GM23248 (cell line): ENCODE measurements around the gene INTS4. TPM values are rescaled to one million over a fixed set of nuclear protein-coding genes. Genes with fewer than 3 reads are reported as not detected.
"Not testable (repeated sequence)": the region's sequence is repeated elsewhere in the genome, so short reads cannot be mapped to it uniquely, and the experiment has no call there.

Experiments
- DNase-seq: peaks from one replicate; pipeline ENCODE4 v3.0.0-alpha.2; 2015
- H2AFZ ChIP-seq: fragments of 200-600 bp; sonication (generic); 2 replicates; pipeline ENCODE4 v1.6.1; 2016; ENCODE audit warnings: antibody characterized with exemption
- H3F3A ChIP-seq: fragments of 200-600 bp; sonication (generic); 2 replicates; pipeline ENCODE4 v1.6.1; 2016; ENCODE audit warnings: mild to moderate bottlenecking, antibody characterized with exemption, mixed run types; ENCODE audit not compliant: insufficient read depth
- H3K27ac ChIP-seq: fragments of 200-600 bp; sonication (generic); 2 replicates; pipeline ENCODE4 v1.5.1; 2016; ENCODE audit warnings: mild to moderate bottlenecking
- H3K27me3 ChIP-seq: fragments of 200-600 bp; sonication (generic); replicated peaks from 2 replicates; pipeline ENCODE4 v1.6.1; 2016; ENCODE audit warnings: mild to moderate bottlenecking; ENCODE audit not compliant: insufficient read depth
- H3K36me3 ChIP-seq: fragments of 200-600 bp; sonication (generic); 2 replicates; pipeline ENCODE4 v1.6.1; 2016; ENCODE audit warnings: low read depth, mild to moderate bottlenecking
- H3K4me1 ChIP-seq: fragments of 200-600 bp; sonication (generic); 2 replicates; pipeline ENCODE4 v1.6.1; 2016; ENCODE audit warnings: mild to moderate bottlenecking; ENCODE audit not compliant: insufficient read depth
- H3K4me2 ChIP-seq: fragments of 200-600 bp; sonication (generic); one replicate; pipeline ENCODE4 v1.6.1; 2016; ENCODE audit warnings: mild to moderate bottlenecking; ENCODE audit not compliant: unreplicated experiment
- H3K4me3 ChIP-seq: fragments of 200-600 bp; sonication (generic); 2 replicates; pipeline ENCODE4 v1.5.1; 2016; ENCODE audit warnings: mild to moderate bottlenecking
- H3K79me2 ChIP-seq: fragments of 200-600 bp; sonication (generic); 2 replicates; pipeline ENCODE4 v1.6.1; 2016; ENCODE audit warnings: mild to moderate bottlenecking; ENCODE audit not compliant: insufficient read depth
- H3K9ac ChIP-seq: fragments of 200-600 bp; sonication (generic); 2 replicates; pipeline ENCODE4 v1.6.1; 2016; ENCODE audit warnings: mild to moderate bottlenecking
- H3K9me2 ChIP-seq: fragments of 200-600 bp; sonication (generic); 2 replicates; pipeline ENCODE4 v1.6.1; 2016; ENCODE audit warnings: mixed run types, mild to moderate bottlenecking, moderate library complexity; ENCODE audit not compliant: insufficient read depth
- H3K9me3 ChIP-seq: fragments of 200-600 bp; sonication (generic); one replicate; pipeline ENCODE4 v1.6.1; 2017; ENCODE audit warnings: low read depth
- H4K20me1 ChIP-seq: fragments of 200-600 bp; sonication (generic); 2 replicates; pipeline ENCODE4 v1.6.0; 2016; ENCODE audit not compliant: insufficient read depth
- EZH2 ChIP-seq: fragments of 200-600 bp; sonication (generic); IDR thresholded peaks from 2 replicates; pipeline ENCODE4 v1.6.1; 2018; ENCODE audit warnings: antibody characterized with exemption, mild to moderate bottlenecking; ENCODE audit not compliant: insufficient read depth, poor library complexity, severe bottlenecking
- EZH2phosphoT487 ChIP-seq: fragments of 200-600 bp; sonication (generic); IDR thresholded peaks from 2 replicates; pipeline ENCODE4 v1.6.1; 2018; ENCODE audit warnings: antibody characterized with exemption, moderate library complexity, mild to moderate bottlenecking, low read depth; ENCODE audit not compliant: insufficient read depth
- WGBS, 2 experiments: methylation state at CpG; one replicate each; pipeline ENCODE4 v1.1.6; 2015 to 2017; ENCODE audit warnings: low lambda C conversion rate in 2 of 2, low coverage in 1 of 2; ENCODE audit errors: missing lambda C conversion rate in 2 of 2; 5-methylcytosine and 5-hydroxymethylcytosine counted together
- in situ Hi-C: fragments of 300-500 bp; cut with MboI; formaldehyde crosslinking; loops from 2 replicates; pipeline ENCODE4 v1.15.0; 2020
- polyA plus RNA-seq: library from polyadenylated mRNA; unstranded; fragments of >200 nt; fragmentation: Nextera tagmentation; extraction: Ambion mirVana; gene quantifications from 2 replicates; pipeline ENCODE4 v1.2.1, GENCODE V29; 2016
- total RNA-seq: library from RNA; depleted of rRNA; stranded (reverse); fragments of >200 nt; shearing (Covaris generic); gene quantifications from 2 replicates; pipeline ENCODE4 v1.2.3, GENCODE V29; 2014

Gene INTS4
- total and polyA plus RNA-seq, 2 experiments from 2014 or later = 25.8 to 29.3 TPM

DNA sequence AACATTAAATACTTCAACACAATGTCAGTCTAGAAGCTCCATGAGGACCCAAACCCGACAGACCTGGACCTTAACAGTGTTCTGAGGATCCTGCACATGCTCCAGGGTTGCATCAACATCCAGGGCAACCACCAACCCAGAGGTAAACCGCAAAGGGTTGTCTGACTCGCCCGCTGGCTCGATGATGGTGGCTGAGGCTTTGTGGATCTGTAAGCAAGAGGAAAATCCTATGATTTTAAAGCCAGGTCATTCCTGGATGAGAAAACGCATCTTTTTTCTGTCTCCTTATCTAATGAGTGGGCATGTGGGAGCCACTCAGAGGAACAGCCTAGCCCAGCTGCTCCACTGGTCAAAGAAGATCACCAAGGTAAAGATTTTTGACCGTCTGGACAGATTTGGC, 103.2 kb downstream of the INTS4 start:
- H4K20me1 ChIP-seq, H3K9ac ChIP-seq, H3K27ac ChIP-seq, H3K4me2 ChIP-seq, H3K4me3 ChIP-seq, H3K27me3 ChIP-seq, H3K79me2 ChIP-seq, H3K9me3 ChIP-seq, H3K9me2 ChIP-seq, H3K4me1 ChIP-seq, DNase-seq, in situ Hi-C loops, H2AFZ ChIP-seq, H3K36me3 ChIP-seq: not testable (repeated sequence)
- WGBS, 2 experiments = 87 to 89% methylated on average over 7 of the region's 7 CpGs
- peaks cover 18% of the 10 kb centered on the region; the same call in 1 of the 2 replicates for H3F3A ChIP-seq

DNA sequence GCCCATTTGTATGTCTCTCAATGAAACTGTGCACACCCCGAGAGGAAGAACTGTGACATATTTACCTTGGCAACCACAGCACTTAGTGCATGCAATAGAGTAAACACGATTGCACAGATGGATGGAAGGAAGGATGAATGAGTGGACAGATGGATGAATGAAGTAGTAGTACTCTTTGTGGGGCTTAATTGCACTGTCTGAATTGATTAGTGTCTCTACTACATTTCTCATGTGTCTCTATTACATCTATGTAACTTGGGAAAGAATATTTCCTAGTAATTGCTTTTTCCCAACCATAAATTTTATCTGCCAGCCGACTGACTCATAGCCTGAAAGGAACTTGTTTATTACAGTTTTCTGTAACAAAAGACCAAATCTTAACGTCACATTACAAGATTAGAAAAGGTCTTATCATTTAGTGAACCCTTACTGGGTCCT, 103.8 kb downstream of the INTS4 start:
- WGBS, 2 experiments = 47 to 50% methylated on average over 4 of the region's 4 CpGs
- peak; percentile 20 for DNase-seq
- H3K27ac ChIP-seq = peak overlapping the region; percentile 24; the same call in 1 of the 2 replicates
- H3F3A ChIP-seq = peaks cover 18% of the 10 kb centered on the region; the same call in 1 of the 2 replicates
- H3K79me2 ChIP-seq, H3K4me1 ChIP-seq, H3K27me3 ChIP-seq, H4K20me1 ChIP-seq, in situ Hi-C loops, H2AFZ ChIP-seq, H3K9me2 ChIP-seq, H3K9me3 ChIP-seq, H3K36me3 ChIP-seq, H3K9ac ChIP-seq, H3K4me3 ChIP-seq, H3K4me2 ChIP-seq: not testable (repeated sequence)

DNA sequence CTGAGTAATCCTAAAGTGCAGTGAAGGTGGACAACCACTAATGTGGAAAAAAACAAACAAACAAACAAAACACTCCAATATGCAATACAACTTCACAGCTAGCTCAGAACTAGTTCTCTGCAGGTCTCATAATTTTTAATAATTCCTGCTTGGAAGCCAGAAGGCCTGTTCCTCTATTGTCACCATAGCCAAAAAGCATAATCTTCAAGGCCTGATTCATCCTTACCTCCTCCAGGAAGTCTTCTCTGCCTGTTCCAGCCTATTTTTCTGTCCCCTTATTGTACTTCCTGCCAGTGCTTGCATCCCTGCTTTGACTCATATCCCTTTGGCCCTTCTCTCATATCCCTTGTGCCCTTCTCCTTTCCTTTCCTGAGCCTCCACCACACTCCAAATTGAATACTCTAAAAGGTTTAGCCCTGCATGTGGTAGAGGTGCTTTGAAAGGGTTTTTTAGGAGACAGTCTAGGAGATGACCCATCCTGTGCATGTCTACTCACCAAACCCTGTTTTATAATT, 104.3 kb downstream of the INTS4 start:
- H4K20me1 ChIP-seq, H3K9ac ChIP-seq, H3K4me3 ChIP-seq, H3K27me3 ChIP-seq, DNase-seq, H3K9me2 ChIP-seq, H2AFZ ChIP-seq, H3K9me3 ChIP-seq, H3K36me3 ChIP-seq, H3K4me2 ChIP-seq, in situ Hi-C loops, H3K79me2 ChIP-seq, H3K4me1 ChIP-seq: not testable (repeated sequence)
- Histone ChIP-seq H3F3A (peaks cover 18% of the 10 kb centered on the region; the same call in 1 of the 2 replicates), H3K27ac (peak overlapping the region; percentile 24; the same call in 1 of the 2 replicates)

DNA sequence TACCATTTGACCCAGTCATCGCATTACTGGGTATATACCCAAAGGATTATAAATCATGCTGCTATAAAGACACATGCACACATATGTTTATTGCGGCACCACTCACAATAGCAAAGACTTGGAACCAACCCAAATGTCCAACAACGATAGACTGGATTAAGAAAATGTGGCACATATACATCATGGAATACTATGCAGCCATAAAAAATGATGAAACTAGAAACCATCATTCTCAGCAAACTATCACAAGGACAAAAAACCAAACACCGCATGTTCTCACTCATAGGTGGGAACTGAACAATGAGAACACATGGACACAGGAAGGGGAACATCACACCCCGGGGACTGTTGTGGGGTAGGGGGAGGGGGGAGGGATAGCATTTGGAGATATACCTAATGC, 105.4 kb downstream of the INTS4 start:
- H3K27me3 ChIP-seq, H3K27ac ChIP-seq, H3K9ac ChIP-seq, H3K4me2 ChIP-seq, H3K9me3 ChIP-seq, DNase-seq, H4K20me1 ChIP-seq, H2AFZ ChIP-seq, H3K9me2 ChIP-seq, in situ Hi-C loops, H3K36me3 ChIP-seq, H3K4me3 ChIP-seq, H3K79me2 ChIP-seq: not testable (repeated sequence)
- Histone ChIP-seq H3F3A (peaks cover 26% of the 10 kb centered on the region; the same call in 1 of the 2 replicates), H3K4me1 (peaks cover 14% of the 10 kb centered on the region; the same call in 1 of the 2 replicates)
- 89 to 91% methylated on average over 4 to 5 of the region's 5 CpGs for WGBS, 2 experiments

DNA sequence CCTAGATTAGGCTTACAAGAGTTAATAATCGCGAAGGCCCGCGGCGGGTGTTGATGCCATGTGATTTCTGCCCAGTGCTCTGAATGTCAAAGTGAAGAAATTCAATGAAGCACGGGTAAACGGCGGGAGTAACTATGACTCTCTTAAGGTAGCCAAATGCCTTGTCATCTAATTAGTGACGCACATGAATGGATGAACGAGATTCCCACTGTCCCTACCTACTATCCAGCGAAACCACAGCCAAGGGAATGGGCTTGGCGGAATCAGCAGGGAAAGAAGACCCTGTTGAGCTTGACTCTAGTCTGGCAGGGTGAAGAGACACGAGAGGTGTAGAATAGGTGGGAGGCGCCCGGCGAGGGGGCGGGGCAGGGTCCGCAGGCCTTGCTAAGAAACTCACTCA, 108.1 kb downstream of the INTS4 start:
- in situ Hi-C loops = no loop called here
- Histone ChIP-seq H3K4me1 (peaks cover 19% of the 10 kb centered on the region; the same call in 1 of the 2 replicates), H3K79me2 (no peaks in the 10 kb centered on the region), H3K27ac (no peak overlapping the region), H3K9me2 (no peaks in the 10 kb centered on the region), H3F3A (peaks cover 28% of the 10 kb centered on the region; the same call in 1 of the 2 replicates), H3K4me2 (no peak overlapping the region), H3K9ac (no peak overlapping the region), H3K4me3 (no peak overlapping the region), H2AFZ (no peak overlapping the region), H3K36me3 (no peaks in the 10 kb centered on the region), H3K27me3 (no peaks in the 10 kb centered on the region), H4K20me1 (no peaks in the 10 kb centered on the region), H3K9me3 (no peaks in the 10 kb centered on the region)
- DNase-seq = no peak
- TF ChIP-seq EZH2phosphoT487 (no peak), EZH2 (no peak)
- 75 to 79% methylated on average over 17 to 18 of the region's 18 CpGs for WGBS, 2 experiments
